Inflammatory macrophage treated with lipopolysaccharide for 4 hours (primary cell): ENCODE measurements around the gene FOXO3.
"Not testable (repeated sequence)": the region's sequence is repeated elsewhere in the genome, so short reads cannot be mapped to it uniquely, and the experiment has no call there.

Experiments used
- DNase-seq: peaks from one replicate; pipeline ENCODE4 v3.0.0-alpha.2; 2020

The FOXO3 gene

GRCh38 chr6:108633436-108633835, 72.7 kb downstream of the FOXO3 start:
- no peak for DNase-seq

DNA sequence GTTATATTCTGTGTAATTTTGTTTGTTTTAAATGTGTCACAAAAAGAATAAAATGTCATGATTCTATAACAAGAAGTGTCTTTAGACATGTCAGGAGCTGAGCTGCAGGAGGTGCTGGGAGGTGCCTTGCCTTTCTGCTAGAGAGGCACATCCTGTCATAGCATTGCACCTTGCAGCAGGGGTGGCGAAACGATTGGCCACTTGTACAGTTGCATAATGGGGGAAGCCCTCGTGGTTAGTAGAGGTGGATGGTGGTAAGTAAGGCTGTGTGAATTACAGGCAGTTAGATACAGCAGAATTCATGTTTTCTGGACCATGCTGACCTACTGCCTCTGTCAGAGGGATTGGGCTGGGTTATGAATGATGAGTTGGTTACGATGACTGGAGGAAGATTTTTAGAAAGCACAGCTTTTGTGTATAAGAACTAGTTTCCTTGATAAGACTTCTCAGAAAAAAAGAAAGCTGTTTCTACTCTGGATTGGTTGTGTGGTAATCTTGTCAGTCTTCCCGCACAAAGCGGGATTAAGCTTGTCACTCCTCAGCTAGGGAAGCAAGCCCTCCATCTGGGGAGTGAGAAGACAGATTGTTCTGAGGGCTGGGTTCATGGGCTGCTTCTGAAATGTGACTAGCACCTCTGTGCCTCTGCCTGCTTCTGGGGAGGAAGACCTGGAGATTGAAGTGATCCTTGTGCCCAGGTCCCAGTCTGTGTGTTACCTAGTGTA, 74.9 kb downstream of the FOXO3 start:
- DNase-seq = peak; percentile 42

GRCh38 chr6:108637963-108638362, 77.2 kb downstream of the FOXO3 start:
- DNase-seq = no peak

GRCh38 chr6:108638993-108639392, 78.3 kb downstream of the FOXO3 start:
- no peak for DNase-seq

DNA sequence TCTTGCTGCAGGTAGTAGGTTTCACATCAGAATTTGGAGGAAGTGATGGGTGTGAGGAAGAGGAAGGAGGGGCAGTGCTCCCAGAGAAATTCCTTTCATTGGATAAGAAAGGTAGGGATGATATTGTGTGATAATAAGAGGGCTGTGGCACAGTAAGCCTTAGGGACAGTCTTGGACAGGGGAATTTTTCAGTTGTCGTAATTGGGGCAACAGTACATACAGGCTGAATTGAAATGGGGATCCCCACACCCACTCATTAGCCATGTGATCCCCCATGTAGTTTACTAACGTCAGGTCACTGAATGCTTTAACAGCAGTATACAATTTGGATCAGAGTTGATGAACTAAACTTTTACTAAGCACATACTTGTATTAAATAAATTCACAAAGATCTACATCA, 79.4 kb downstream of the FOXO3 start:
- DNase-seq = peak; percentile 82

DNA sequence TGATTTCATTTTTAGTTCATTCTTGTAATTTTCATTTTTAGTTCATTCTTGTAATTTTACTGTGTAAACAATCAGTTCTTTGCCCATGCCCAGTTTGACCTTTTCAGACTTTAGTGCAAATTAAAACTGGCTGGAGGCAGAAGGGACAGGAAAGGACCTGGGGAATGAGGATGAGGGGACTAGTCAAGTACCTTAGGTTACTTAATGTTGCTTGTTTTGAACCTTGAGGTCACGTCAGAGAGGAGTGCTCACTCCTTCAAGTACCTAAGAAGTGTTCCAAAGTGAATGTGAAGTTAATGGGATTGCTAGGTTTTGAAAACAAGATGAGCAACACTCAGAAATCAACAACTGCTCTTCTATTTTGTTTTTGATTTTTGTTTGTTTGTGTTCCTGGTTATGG, 82.5 kb downstream of the FOXO3 start:
- no peak for DNase-seq

- no peak for DNase-seq
Measured at GRCh38 chr6:108644252-108644651, 83.5 kb downstream of the FOXO3 start.

DNA sequence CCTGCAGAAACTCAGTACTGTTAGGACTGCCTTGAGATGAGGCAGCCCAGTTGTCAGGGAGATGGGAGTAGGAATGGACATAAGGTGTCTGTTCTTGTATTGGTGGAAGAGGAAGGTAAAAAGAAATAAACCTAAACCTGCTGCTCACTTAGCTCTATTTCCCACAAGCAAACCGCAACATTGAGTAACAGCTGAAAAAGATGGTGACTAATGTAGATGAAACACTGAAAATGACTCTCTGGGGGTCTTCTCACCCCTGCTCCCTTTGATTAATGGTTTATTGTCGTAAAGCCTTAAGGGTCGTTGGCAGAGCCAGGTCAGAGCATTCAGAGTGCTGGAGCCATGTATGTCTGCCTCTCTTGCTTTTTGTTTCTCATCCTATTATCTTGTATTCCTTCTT, 87.5 kb downstream of the FOXO3 start:
- no peak for DNase-seq

- DNase-seq = no peak
Measured at GRCh38 chr6:108650325-108650724, 89.6 kb downstream of the FOXO3 start.

GRCh38 chr6:108650781-108651180, 90.1 kb downstream of the FOXO3 start:
- peak; percentile 92 for DNase-seq

DNA sequence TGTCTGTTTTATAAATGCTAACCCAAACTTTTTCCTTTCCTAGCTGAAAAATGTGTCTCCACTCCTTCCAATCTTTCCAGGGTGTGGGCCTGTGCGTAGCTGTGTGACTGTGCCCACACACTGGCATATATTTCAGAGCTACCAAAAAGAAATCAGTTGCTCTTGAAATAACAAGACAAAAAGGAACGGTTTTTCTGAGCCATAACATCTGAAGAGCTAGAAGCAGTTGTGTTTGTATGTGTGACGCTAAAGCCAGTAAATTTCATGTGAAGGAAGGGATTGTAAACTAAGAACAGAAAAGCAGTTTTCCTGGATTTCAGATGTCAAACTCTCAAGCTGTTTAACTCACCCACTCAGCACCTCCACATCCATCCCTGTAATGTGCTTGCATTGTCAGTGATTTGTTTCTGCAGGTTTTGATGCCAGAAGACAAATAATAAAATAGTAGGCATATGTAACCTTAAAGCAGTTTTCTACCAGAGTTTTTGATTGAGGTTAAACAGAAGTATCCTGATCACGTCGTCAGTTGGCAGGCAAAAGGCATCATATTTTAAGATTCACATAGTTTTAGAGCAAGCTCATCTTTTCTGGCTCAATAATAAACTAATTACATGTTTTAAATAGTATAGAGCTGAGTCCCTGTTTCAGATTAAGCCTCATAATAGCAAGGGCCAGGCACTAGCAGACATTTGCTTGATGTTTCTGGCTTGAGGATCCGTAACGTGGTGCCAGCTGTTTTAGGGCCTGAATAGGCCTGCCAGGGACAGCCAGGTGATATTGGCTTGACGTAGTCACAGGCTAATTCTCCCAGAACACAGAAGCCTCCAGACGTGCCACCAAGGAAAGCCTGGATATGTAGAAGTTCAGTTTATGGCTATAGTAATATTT, 90.9 kb downstream of the FOXO3 start:
- no peak for DNase-seq

GRCh38 chr6:108652375-108652774, 91.7 kb downstream of the FOXO3 start:
- DNase-seq = no peak

GRCh38 chr6:108653949-108654348, 93.2 kb downstream of the FOXO3 start:
- DNase-seq = no peak

DNA sequence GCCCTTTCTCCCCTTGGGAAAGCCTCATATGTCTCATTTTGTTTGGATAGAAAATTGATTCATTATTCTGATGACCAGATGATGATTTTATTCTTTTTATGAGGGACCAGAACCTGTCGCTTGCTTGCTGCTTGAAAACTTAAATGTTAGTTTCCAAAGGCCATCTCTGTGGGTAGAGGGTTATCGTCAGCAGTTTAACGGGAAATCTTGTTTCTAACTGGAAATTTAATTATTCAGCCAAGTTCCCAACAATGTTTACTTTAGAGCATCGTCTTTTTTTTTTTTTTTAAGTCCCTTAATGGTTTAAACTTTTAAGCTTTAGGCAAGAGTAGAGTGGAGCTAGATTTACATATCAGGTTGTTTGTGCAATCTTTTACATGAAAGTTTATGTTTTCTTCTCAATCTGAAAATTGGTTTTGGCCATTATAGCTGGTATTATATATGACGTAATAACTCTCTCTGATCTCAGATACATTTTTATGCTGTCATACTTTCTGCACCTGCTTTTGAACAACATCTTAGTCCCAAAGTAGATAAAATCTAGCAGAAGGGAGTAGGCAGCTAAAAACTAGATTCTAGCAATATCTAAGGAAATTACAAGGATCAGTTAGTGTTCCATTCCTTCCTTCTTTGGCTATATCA, 93.9 kb downstream of the FOXO3 start:
- DNase-seq = no peak

- no peak for DNase-seq
Measured at GRCh38 chr6:108655806-108656651, 95.3 kb downstream of the FOXO3 start.

DNA sequence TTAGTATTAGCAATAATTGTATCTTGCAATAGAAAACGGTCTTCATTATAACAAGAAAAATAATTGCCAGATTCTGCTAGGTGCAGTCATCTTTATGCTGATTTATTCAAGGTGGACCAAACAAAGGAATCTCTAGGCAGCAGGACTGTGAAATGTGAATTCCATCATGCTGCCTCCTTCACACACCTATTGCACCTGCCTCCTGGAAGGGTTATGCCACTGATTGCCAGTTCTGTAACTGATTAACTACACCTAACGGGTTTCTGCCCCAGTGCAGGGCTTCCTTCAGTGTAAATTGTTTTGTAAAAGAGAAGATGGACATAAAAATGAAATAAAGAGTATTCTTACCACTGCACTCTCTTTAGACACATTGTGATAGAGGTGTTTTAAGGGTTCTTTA, 96.1 kb downstream of the FOXO3 start:
- DNase-seq = no peak

GRCh38 chr6:108658174-108658573, 97.5 kb downstream of the FOXO3 start:
- no peak for DNase-seq

DNA sequence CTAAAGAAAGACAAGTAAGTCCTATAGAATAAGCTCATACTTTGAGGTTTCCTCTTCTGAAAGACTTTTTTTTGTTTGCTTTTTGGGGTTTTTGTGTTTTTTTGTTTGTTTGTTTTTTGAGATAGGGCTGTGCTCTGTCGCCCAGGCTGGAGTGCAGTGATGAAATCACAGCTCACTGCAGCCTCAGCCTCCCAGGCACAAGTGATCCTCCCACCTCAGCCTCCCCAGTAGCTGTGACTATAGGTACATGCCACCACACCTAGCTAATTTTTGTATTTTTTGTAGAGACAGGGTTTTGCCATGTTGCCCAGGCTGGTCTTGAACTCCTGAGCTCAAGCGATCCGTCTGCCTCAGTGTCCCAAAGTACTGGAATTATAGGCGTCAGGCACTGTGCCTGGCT, 98.1 kb downstream of the FOXO3 start:
- DNase-seq = not testable (repeated sequence)

DNA sequence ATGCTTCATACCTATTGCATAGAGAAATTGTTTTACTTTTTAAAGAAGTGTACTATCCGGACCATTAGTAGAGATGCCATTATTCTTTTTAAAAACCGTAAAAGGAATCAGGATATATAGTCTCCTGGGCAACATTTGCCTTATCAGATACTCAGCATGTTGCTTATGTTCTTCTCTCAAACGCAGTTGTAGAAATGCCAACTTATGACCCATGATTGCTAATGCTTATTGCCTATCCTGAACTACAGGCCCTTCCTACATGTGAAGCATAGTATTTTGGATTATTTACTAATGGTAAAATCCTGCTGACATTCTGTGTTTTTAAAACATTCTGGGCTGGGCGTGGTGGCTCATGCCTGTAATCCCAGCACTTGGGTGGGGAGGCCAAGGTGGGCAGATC, 99.5 kb downstream of the FOXO3 start:
- no peak for DNase-seq

DNA sequence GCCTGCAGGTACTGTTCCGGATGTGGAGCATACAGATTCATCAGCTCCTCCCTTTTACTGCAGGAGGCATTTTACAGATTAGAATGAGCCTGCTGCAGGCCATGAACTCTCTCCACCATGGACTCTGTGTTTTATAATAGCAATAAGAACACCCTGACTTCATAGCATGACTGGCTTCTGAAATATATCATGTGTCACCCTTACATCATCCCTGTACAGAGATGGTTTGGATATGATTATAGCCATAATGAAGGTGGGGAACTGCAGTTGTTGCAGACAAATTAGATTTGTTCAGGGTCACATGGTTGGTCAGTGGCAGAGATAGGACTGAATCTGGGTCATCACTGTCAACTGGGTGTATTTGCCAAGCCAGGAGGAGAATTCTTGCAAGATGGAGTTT, 100.7 kb downstream of the FOXO3 start:
- DNase-seq = peak; percentile 72

DNA sequence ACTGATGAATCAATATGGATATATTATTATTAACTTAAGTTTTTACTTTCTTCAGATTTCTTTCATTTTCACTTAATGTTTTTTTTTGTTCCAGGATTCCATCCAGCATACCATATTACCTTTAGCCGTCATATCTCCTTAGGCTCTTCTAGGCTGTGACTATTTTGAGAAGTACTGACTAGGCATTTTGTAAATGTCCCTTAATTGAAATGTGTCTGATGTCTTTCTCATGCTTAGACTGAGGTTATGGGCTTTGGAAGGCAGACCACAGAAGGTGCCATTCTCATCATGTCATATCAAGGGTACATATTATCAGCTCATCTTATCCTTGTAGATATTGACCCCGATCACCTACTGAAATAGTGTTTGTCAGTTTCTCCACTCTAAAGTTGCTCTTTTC, 101.3 kb downstream of the FOXO3 start:
- no peak for DNase-seq

DNA sequence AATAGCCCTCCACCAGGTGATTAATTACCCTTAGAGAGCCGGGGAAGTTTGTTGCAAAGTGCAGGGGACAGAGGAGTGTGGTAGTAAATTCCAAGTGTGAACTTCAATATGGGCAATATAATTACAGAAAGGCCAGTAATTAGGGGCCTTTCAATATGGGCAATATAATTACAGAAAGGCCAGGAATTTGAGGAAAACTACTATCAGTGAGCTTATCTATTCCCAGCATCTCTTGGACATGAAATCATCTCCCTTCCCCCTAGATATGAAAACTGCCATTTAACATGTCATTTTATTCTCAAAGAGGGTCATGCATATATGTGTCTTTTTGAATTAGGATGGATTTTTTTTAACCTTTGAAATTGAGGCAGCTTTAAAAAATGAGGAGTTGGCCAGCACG, 102.0 kb downstream of the FOXO3 start:
- no peak for DNase-seq
